Peyer's patch (tissue), 4 donors: ENCODE measurements around the gene LMF1.

Experiments used
- POLR2A ChIP-seq, 2 donors: fragments of 450-650 bp; IDR thresholded peaks; one replicate each; pipeline ENCODE4 v1.5.1; 2017; ENCODE audit warnings: antibody characterized with exemption in 2 of 2, mild to moderate bottlenecking in 2 of 2, moderate library complexity in 2 of 2
- TF ChIP-seq, protein P1 (sequence below), 6 experiments: fragments of 450-650 bp in 4 of 6; fragments of 200-600 bp in 2 of 6; sonication (generic) in 1 of 6; IDR thresholded peaks; one replicate each; pipeline ENCODE4 v1.5.1; 2017 to 2019; ENCODE audit warnings: antibody characterized with exemption in 6 of 6, mild to moderate bottlenecking in 3 of 6, moderate library complexity in 1 of 6

DNA sequence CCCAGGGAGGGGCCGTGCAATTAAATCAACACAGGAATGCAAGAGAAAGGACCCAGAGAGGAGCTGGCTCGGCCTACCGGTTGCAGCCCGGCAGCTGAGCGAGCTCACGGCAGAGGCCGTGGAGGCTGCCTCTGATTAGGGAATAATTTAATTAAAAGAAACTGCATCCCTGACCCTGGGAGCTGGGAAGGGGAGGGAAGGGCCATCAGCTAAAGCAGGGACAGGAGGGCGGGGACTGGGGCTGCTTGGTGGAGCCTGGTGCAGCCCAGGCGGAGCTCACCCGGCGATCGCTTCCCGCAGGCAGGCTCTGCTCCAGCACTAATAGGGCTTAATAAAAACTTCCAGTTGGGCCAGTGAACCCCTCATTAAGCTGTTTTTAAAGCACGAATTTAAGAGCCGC lies 43.4 kb downstream of the LMF1 start:
- TF ChIP-seq POLR2A (IDR thresholded peaks at IDR 0.05), result no peak
- TF ChIP-seq, protein P1, sequence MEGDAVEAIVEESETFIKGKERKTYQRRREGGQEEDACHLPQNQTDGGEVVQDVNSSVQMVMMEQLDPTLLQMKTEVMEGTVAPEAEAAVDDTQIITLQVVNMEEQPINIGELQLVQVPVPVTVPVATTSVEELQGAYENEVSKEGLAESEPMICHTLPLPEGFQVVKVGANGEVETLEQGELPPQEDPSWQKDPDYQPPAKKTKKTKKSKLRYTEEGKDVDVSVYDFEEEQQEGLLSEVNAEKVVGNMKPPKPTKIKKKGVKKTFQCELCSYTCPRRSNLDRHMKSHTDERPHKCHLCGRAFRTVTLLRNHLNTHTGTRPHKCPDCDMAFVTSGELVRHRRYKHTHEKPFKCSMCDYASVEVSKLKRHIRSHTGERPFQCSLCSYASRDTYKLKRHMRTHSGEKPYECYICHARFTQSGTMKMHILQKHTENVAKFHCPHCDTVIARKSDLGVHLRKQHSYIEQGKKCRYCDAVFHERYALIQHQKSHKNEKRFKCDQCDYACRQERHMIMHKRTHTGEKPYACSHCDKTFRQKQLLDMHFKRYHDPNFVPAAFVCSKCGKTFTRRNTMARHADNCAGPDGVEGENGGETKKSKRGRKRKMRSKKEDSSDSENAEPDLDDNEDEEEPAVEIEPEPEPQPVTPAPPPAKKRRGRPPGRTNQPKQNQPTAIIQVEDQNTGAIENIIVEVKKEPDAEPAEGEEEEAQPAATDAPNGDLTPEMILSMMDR (IDR thresholded peaks at IDR 0.05), result no peak
